Lower leg skin (tissue), 3 donors: Measurements from ENCODE around the gene GAPDHS.

ENCODE experiments used
- CTCF ChIP-seq, 3 donors: fragments of 450-650 bp; IDR thresholded peaks; one replicate each; pipeline ENCODE4 v1.5.1; 2016; ENCODE audit warnings: antibody characterized with exemption in 3 of 3, mild to moderate bottlenecking in 3 of 3, moderate library complexity in 2 of 3
- POLR2A ChIP-seq, 2 donors: fragments of 450-650 bp; IDR thresholded peaks; one replicate each; pipeline ENCODE4 v1.6.1; 2016 to 2017; ENCODE audit warnings: antibody characterized with exemption in 2 of 2, mild to moderate bottlenecking in 1 of 2, moderate library complexity in 1 of 2

DNA sequence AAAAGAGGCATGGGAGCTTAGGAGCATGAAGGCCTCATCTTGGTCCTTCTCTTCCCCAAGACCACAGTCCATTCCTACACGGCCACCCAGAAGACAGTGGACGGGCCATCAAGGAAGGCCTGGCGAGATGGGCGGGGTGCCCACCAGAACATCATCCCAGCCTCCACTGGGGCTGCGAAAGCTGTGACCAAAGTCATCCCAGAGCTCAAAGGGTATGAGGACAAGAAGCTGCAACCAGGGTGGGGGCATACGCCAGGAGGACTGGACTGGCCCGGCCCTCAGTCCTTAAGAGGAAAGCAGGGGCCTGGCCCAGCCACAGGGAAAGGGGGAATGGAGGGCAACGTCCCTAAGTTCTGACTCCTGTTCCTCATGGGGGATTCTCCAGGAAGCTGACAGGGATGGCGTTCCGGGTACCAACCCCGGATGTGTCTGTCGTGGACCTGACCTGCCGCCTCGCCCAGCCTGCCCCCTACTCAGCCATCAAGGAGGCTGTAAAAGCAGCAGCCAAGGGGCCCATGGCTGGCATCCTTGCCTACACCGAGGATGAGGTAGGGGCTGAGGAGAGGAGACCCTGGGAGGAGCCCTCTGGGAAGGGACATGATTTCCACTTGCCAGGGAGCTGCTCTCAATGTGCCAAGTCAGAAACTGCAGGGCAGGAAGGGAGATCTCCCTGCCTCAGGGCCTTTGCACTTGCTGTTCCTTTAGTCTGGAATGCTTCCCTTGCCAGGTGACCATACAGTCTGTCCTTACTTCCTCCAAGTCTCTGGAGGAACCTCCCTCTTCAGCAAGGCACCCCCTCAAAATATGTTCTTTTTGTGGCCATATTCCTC, 10.2 kb downstream of the GAPDHS start:
- TF ChIP-seq CTCF (IDR thresholded peaks at IDR 0.05) (no peak), POLR2A (IDR thresholded peaks at IDR 0.05) (no peak)
